HFF-Myc (cell line): ENCODE measurements around the gene EXOC6B.

Experiments
- DNase-seq: peaks from one replicate; pipeline ENCODE4 v3.0.0-alpha.2; 2011; ENCODE audit warnings: low read depth; ENCODE audit errors: extremely low read depth
- H3K4me3 ChIP-seq: replicated peaks from 2 replicates; pipeline ENCODE4 v1.5.1; 2011; ENCODE audit warnings: low read depth, mild to moderate bottlenecking, control low read depth, low read length
- CTCF ChIP-seq: IDR thresholded peaks from 2 replicates; pipeline ENCODE4 v1.5.1; 2012; ENCODE audit warnings: mild to moderate bottlenecking, low read depth, low read length, control low read depth; ENCODE audit errors: missing control alignments

The EXOC6B gene

GRCh38 chr2:72325592-72326422, 500.0 kb downstream of the EXOC6B start:
- TF ChIP-seq CTCF = peak; percentile 78
- no peak overlapping the region for H3K4me3 ChIP-seq
- DNase-seq = no peak

- DNase-seq = no peak
- no peak for TF ChIP-seq CTCF
Measured at GRCh38 chr2:72316774-72317173, 509.1 kb downstream of the EXOC6B start.

GRCh38 chr2:72300147-72300684, 525.6 kb downstream of the EXOC6B start:
- DNase-seq = no peak
- no peak overlapping the region for H3K4me3 ChIP-seq
- TF ChIP-seq CTCF = no peak

More at GRCh38 chr2:72316774-72317173, 509.1 kb downstream of the EXOC6B start:
- no peak overlapping the region for H3K4me3 ChIP-seq

GRCh38 chr2:72293620-72294019, 532.2 kb downstream of the EXOC6B start:
- H3K4me3 ChIP-seq = no peak overlapping the region
- no peak for DNase-seq
- no peak for TF ChIP-seq CTCF

- TF ChIP-seq CTCF = no peak
- DNase-seq = no peak
- no peak overlapping the region for H3K4me3 ChIP-seq
Measured at GRCh38 chr2:72292433-72292832, 533.4 kb downstream of the EXOC6B start.

GRCh38 chr2:72291059-72291458, 534.8 kb downstream of the EXOC6B start:
- no peak for DNase-seq
- H3K4me3 ChIP-seq = no peak overlapping the region
- no peak for TF ChIP-seq CTCF
